UCSD-AML1 (cell line): ENCODE data around the gene RPS6KC1.
"Not testable (repeated sequence)": the region's sequence is repeated elsewhere in the genome, so short reads cannot be mapped to it uniquely, and the experiment has no call there.

Experiments used
- DNase-seq: peaks from one replicate; lab custom pipeline; 2025; ENCODE audit not compliant: unreplicated experiment; lab: John Stamatoyannopoulos, UW

The RPS6KC1 gene

DNA sequence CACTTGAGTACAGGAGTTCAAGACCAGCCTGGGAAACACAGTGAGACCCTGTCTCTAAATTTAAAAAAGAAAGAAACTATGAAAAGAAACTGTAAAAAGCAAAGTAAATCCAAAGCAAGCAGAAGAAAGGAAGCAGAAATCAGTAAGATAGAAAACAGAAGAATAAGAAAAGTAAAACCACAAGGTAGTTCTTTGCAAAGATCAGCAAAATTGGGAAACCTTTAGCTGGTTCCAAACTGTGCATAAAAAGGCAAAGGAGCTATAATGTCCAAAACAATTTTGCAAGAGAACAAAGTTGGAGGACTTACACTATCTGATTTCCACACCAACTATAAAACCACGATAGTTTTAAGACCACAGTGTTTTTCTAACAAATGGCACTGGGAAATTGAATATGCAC, 218.8 kb downstream of the RPS6KC1 start:
- no peak for DNase-seq

DNA sequence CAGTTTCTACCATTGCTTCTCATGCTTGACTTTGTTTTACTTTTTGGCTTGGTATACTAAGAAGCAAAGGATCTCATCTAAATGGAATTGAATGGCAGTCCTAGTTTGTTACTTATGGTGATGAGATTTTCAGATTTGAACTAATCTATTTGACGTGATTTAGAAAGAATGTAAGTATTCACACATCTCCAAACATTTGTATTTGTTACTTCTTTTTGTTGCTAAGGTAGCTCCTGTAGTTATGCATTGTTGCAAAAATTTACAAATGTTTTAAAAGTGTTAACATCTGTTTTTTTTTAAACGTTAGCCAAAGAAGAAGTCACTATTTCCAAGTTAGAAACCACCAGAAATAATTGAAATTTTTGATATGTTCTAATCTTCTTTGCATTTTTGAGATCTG, 222.5 kb downstream of the RPS6KC1 start:
- DNase-seq, result no peak

DNA sequence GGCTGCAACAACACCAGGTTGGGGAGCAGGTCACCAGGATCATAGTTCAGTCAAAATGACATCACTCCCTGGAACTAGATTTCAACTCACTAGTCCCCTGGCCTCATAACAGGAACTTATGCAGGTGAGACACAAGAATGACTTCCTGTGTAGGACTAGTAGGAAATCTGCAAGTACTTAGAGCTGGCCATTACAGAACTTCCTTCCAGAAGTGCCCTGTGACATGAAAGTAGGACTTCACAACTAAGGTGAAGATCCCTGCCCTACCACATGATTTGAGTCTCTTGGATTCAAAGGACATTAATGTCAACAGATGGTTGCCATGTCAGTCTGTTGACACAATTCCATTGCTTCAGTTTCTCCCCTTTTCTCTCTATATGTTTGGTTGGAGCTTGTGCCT, 223.1 kb downstream of the RPS6KC1 start:
- no peak for DNase-seq

DNA sequence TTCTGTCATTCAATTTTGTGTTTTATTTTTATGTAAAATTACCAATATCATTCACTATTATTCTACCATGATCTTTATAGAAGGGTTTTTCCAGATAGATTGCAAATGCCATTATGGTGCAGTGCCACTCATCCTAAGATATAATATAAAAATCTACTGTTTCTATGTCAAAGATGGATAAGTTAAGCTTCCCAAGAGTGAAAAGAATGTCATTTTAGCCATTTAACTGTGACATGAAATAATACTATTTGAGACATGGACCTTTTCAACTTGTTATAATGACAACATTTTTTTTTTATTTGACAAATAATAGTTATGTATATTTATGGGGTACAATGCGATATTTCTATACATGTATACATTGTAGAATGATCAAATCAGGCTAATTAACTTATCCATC, 224.3 kb downstream of the RPS6KC1 start:
- no peak for DNase-seq

DNA sequence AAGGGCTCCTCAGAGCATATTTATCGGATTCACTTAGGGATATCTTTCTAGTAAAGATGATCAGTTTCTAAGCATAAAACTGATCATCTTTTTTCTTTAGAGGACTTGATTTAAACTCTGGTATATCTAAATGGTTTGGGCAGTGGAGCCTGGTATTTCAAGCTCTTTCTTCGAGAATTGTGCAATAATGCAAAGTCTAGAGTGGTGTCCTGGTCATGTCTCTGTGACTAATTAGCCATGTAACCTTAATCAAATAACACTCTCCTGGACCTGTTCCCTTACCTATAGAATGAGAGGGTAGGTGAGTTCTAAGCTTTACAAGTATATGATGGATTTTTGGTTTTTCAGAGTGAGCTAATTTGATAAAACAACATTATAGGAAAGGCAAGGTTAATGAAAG, 225.2 kb downstream of the RPS6KC1 start:
- DNase-seq, result no peak

DNA sequence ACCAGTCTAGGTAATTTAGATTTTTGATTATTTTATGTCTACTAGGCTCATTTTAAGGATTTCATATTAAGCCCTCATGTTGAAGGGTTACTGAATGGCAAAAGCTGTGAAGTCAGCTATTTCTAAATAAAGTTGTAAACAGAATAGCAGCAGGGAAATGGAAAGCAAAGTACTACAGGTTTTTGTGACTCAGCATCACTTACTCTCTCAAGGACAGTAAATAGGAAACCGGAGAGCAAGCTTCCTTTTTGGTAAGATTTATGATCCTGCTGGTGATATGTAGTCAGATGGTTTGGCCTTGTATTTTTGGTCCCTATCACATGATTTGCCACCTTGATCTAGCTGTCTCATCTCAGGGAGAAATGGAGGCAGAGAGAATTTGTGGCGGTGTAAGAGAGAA, 226.0 kb downstream of the RPS6KC1 start:
- no peak for DNase-seq

DNA sequence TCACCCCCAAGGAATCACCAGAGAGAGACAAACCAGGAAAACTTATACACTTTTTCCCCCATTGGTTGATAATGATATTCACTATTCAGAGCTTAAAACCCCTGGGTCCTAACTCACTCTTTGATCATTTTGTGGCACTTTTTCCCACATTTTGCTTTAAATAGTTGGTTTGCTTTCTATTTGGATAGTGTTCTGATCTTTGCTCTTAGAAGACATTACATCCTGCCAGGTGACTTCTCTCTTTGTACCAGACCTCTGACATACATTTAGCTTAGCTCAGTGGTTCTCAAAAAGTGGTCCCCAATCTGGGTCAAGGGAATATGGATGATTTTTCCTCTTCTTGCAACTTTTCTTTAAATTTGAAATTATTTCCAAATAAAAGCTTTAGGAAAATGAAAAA, 228.4 kb downstream of the RPS6KC1 start:
- no peak for DNase-seq

DNA sequence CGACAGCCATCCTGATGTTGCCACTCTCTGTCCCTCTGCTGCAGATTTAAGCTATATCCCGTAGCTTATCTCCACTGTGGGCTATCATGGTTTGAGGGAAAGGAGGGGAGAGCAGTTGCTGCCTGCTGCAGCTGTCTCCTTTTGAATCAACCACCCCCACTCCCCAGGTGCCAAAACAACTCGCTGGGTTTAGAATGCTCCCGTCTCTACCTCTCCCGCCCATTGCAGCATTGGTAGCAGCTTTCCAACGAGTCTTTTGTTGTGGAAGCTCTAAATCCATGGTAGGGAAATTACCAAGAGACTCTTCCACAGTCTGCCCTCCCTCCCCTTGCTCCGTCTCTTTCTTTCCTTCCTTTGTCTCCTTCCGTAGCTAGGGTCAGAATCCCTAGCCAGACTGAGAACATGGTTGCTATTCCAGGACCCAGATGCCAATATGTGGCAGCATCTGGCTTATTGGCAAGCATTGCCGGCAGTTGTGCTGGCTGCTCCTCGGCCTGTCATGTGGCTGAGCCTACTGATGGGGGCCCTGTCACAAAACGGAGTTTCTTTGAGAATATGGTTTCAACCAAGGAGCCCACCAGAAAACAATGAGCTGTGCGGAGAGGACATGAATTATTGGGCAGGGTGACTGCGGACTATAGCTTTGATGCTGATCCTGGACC, 230.7 kb downstream of the RPS6KC1 start:
- no peak for DNase-seq

DNA sequence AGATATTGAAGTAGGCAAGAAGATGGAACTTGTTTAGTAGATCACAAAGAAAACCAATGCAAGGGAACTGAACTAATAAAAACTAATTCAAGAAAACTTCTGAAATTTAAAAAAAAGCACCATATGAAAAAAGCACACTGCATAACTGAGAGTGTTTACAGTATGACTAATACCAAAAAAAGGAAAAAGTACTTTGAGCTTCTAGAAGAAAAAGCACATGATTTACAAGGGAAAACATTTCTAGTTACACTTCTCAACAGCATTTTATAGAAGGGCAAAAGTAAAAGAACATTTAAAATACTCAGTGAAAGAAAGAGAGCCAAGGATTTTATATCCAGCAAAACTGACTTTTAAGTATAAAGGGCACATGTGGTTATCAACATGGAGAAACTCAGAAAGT, 233.6 kb downstream of the RPS6KC1 start:
- no peak for DNase-seq

DNA sequence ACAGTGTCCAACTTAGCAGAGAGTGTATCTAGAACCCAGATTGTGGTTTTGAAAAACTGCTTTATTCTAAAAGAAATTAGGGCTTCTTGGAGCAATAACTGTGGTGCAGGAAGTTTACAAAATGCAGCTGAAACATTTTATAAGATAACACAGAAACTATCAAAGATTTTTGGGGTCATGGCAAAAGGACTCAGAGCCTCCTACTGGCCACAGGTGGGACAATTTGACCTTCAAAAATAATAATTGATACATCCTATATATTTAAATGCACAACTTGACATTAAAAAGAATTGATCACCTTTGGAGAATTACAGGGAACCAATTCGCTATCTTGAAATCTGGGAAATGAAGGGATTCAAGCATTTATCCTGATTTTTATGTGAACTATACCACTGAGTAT, 235.2 kb downstream of the RPS6KC1 start:
- DNase-seq, result no peak

DNA sequence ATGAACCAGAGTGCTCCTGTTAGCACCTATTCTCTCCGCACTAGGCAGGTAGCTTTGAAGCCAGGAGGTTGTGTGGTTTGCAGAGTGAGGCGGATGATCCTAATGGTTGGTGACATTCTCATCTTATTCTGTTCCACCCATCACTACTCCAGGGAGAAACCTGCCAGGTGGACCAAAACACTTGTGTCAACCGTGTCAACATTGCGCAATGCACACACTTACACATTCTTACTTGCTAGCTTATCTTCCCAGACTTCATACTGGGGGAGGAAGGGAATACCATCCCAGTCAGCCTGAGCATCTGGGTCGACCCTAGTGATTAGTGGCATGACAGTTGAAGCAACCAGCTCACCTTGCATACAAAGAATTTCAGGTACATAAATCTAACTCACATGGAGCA, 236.9 kb downstream of the RPS6KC1 start:
- DNase-seq, result no peak

DNA sequence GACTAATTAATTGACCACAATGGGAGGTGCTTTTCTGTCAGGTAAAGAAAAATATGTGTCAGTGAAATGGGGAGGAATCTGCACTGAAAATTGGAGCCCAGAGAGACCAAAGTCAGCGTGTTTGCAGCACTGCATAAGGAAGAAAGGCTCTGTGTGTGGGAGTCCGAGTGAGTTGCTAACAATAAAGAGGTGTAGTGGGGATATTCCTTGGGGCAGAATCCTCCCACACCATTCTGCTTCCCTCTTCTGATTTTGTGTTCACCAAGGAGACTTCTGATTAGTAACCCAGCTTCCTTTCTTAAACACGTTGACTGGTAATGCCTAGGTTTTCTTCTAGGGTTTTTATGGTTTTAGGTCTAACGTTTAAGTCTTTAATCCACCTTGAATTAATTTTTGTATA, 240.5 kb downstream of the RPS6KC1 start:
- DNase-seq, result no peak

DNA sequence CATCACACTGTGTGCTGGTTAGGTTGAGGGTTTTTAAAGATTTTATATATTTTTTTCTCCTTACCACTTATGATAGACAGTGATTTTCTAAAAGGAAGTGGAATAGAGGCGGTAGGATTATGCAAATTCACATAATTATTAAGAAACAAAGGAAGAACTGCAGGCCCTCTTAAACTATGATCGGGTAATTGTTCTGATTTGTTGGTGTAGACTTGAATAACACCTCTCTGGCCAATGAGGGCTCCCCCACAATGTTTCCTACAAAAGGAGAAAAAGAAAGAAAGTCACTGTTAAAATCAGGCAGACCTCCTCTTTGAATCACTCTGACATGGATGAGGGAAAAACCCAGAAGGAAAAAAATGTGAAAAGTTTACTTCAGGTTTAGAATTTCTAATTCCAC, 241.6 kb downstream of the RPS6KC1 start:
- DNase-seq, result no peak

DNA sequence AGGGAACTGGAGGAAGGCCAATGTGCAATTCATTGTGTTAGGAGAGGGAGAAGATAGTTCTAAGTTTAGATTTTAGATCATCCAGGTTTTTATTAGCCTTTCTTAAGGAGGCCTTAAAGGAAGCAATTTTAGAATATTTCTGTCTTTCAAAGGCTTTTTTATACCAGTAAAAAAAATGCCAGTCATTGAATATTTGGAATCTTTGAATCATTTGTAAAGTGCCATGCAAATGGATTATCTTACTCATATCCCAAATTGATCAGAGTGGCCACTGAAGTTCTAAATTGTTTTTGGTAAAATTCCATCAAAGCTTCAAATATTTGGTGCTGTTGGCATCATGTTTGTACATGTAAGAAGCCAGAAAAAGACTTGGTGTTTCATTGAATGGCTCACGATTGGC, 244.8 kb downstream of the RPS6KC1 start:
- DNase-seq, result no peak

DNA sequence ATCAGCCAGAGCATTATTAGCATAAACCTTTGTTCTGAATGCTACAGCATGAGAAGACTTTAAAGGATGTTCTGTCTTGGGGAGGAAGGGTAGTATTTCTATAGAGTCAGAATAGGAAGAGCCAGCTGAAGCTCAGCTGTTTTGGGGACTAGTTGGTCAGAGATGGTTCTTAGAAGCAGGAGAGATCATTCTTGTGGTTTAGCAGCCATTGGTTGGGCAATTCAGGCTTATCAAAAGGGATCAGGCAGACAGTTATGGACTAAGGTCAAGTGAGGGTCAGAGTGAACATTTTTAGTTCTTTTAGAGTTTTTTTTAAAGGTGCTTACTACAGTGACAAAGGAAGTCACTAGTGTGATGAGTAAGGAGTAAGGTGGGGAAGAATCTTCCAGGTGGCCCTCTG, 245.5 kb downstream of the RPS6KC1 start:
- no peak for DNase-seq

DNA sequence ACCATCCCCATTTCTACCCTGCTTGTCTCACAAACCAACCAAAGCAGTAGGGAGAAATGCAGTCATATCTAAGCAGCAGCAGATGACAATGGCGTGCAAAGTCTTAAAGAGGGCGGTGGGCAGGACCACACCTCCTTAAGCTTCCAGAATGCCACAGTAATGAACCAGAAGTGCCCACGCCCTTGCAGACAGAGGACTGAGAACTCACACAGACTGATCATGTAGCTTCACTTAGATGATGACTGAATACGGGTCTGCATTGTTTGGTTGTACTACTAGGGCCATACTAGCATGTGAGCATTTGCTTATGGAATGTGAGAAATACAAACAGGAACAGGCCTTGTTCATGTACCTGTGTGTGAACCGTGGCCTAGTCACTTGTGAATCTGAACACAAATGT, 246.0 kb downstream of the RPS6KC1 start:
- DNase-seq, result no peak

DNA sequence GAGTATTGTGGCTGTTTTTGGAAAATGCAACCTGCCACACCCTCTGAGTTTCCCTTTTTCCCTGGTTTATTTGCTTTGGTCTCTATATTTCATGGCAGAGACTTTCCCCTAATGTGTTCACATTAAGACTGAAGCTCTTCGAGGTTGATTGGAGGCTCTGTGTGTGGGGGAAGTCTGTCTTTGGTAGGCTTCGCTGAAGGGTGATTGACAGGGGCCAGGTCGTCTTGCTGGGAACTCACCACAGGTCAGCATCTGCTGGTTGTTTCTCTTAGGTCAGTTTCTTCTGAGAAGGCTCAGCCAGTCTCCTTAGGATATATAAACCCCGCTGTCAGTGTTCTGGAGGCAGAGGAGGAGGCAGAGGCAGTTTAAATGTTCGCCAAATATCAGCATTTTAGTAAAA, 249.4 kb downstream of the RPS6KC1 start:
- DNase-seq, result no peak

DNA sequence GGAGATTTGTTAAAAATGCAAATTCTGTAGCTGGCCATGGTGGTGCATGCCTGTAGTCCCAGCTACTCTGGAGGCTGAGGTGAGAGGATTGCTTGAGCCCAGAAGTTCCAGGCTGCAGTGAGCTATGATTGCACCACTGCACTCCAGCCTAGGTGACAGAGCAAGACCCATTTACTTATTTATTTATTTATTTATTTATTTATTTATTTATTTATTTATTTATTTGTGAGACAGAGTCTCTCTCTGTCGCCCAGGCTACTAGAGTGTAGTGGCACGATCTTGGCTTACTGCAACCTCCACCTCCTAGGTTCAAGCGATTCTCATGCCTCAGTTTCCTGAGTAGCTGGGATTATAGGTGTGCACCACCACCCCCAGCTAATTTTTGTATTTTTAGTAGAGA, 250.5 kb downstream of the RPS6KC1 start:
- DNase-seq, result not testable (repeated sequence)

DNA sequence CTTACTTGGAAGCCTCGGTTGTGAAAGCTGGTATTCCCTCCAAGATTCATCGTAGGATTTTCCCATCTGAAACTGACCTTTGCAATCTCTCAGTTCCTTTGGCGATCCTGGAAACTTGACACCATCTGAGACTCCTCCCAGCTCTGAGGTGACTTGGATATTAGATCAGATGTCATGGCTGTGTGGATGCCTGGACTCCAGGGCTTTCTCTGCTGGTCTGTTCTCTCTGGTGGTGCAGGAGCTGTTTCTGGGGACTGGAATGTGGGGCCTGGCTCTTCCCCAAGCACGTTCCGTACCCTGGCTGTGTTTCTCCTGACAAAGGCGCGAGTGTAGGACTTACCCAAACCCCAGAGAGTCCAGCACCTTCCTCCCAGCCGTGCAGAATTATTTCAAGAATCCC, 252.2 kb downstream of the RPS6KC1 start:
- no peak for DNase-seq

DNA sequence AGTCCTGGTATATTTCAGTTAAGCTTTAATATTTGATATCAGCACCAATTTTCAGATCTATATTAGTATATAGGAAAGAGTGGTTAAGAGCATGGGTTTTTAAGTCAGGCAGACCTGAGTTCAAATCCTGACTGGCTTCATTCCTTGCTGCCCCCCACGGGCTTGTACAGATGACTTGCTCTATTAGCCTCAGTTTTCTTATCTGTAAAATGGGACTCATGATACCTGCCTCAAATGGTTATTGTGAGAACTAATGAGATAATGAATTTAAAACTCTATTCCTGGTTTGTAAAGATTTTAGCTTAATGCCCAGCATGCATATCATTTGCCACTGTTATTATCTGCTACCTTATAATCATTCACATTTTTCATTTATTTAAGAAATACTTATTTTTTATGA, 264.5 kb downstream of the RPS6KC1 start:
- DNase-seq, result no peak

DNA sequence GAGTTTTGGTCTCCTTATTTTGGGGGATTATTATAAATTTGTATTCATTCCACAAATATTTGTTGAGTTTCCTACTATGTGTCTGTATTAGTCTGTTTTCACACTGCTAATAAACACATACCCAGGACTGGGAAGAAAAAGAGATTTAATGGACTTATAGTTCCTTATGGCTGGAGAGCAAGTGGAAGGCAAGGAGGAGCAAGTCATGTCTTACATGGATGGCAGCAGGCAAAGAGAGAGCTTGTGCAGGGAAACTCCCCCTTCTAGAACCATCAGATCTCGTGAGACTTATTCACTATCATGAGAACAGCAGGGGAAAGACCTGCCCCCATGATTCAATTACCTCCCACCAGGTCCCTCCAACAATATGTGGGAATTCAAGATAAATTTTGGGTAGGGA, 267.4 kb downstream of the RPS6KC1 start:
- not testable (repeated sequence) for DNase-seq

DNA sequence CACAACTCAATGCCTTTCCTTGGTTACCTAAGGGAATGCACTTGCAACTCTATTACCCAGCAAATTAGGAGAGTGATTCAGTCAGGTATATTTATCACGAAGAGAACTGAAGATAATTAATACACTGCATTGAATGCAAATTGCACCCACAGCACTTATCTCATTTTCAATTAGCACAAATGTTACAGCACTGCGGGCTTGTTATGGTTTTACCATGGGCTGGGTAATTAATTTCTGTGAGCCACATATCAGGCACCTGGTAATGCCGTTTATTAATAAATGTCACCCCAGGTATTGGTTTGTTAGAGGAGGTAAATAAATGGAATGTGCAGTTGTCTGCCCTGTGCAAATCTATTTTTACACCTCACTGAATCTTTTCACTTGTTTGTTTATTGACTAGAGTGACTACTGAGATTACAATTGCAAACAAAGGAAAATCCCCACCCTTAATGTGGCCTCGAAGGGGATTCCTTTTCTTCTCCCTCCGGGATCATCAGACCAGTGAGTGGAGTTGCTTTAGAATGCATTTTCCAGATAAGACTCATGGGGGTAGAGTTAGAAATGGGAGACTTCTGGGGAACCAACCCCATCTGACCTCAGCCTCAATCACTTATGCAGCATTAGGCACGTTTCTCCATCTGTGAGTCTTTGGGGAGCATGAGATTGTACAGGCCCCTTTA, 269.3 kb downstream of the RPS6KC1 start:
- DNase-seq, result no peak
